Testis (tissue), 2 donors: ENCODE results near the gene DTX3.

Experiments
- CTCF ChIP-seq, 3 experiments: fragments of 450-650 bp in 2 of 3; fragments of 200-600 bp in 1 of 3; sonication (generic) in 1 of 3; IDR thresholded peaks; one replicate each; pipeline ENCODE4 v1.5.1; 2016 to 2019; ENCODE audit warnings: antibody characterized with exemption in 3 of 3, mild to moderate bottlenecking in 2 of 3, moderate library complexity in 1 of 3
- POLR2A ChIP-seq: fragments of 450-650 bp; IDR thresholded peaks from one replicate; pipeline ENCODE4 v1.6.1; 2017; ENCODE audit warnings: antibody characterized with exemption, mild to moderate bottlenecking, moderate library complexity

GRCh38 chr12:57591782-57592325 lies 12.8 kb upstream of the DTX3 start:
- TF ChIP-seq CTCF (IDR thresholded peaks at IDR 0.05): no peak
- TF ChIP-seq POLR2A: no peak
